CD8-positive, alpha-beta memory T cell (primary cell): ENCODE measurements around the gene SPACA4. TPM values are rescaled to one million over a fixed set of nuclear protein-coding genes. Genes with fewer than 3 reads are reported as not detected.

ENCODE experiments used
- CTCF ChIA-PET: fragments of 350-600 bp; sonication (Branson Sonifier 250); formaldehyde crosslinking; loops from one replicate; lab custom pipeline; 2021; ENCODE audit warnings: antibody characterized with exemption; lab: Charles Lee
- POLR2A ChIA-PET: fragments of 350-600 bp; sonication (Branson Sonifier 250); formaldehyde crosslinking; loops from one replicate; lab custom pipeline; 2021; ENCODE audit warnings: antibody characterized with exemption; lab: Charles Lee
- DNase-seq, 5 donors: peaks; one replicate each; pipeline versions ENCODE4 v3.0.0 to v3.0.0-alpha.2; 2020 to 2022; ENCODE audit warnings: mixed read lengths in 1 of 5
- H3K27ac ChIP-seq: one replicate; pipeline ENCODE4 v1.7.0; 2013; ENCODE audit warnings: low read depth, mild to moderate bottlenecking, low read length, moderate library complexity
- H3K27me3 ChIP-seq: 2 replicates; pipeline ENCODE4 v1.7.0; 2013; ENCODE audit warnings: low read length, mild to moderate bottlenecking; ENCODE audit not compliant: insufficient read depth, poor library complexity, severe bottlenecking
- H3K36me3 ChIP-seq: 2 replicates; pipeline ENCODE4 v1.7.0; 2013; ENCODE audit warnings: mild to moderate bottlenecking, low read length, moderate library complexity; ENCODE audit not compliant: insufficient read depth
- H3K4me1 ChIP-seq: 2 replicates; pipeline ENCODE4 v1.7.0; 2013; ENCODE audit warnings: mild to moderate bottlenecking, low read length, moderate library complexity; ENCODE audit not compliant: insufficient read depth
- H3K4me3 ChIP-seq: 2 replicates; pipeline ENCODE4 v1.7.0; 2013; ENCODE audit warnings: mild to moderate bottlenecking, low read length
- H3K9me3 ChIP-seq: 2 replicates; pipeline ENCODE4 v1.7.0; 2013; ENCODE audit warnings: mild to moderate bottlenecking, low read length
- H3K27ac Mint-ChIP-seq, 8 donors: one replicate each; pipeline ENCODE4 v1.8.0; 2020 to 2021; ENCODE audit warnings: mixed read lengths in 8 of 8, mild to moderate bottlenecking in 6 of 8, inconsistent platforms in 3 of 8, moderate library complexity in 3 of 8
- H3K27me3 Mint-ChIP-seq, 2 donors: one replicate each; pipeline ENCODE4 v1.8.0; 2020 to 2021; ENCODE audit warnings: mixed read lengths in 2 of 2, mild to moderate bottlenecking in 1 of 2, moderate library complexity in 1 of 2
- H3K36me3 Mint-ChIP-seq, 3 donors: one replicate each; pipeline ENCODE4 v1.8.0; 2020 to 2021; ENCODE audit warnings: mixed read lengths in 3 of 3, inconsistent platforms in 1 of 3, mild to moderate bottlenecking in 1 of 3
- H3K4me1 Mint-ChIP-seq, 3 donors: one replicate each; pipeline ENCODE4 v1.8.0; 2020 to 2021; ENCODE audit warnings: mixed read lengths in 3 of 3, inconsistent platforms in 1 of 3, mild to moderate bottlenecking in 1 of 3
- H3K4me3 Mint-ChIP-seq, 7 donors: one replicate each; pipeline ENCODE4 v1.8.0; 2020 to 2021; ENCODE audit warnings: mixed read lengths in 7 of 7, mild to moderate bottlenecking in 6 of 7, moderate library complexity in 4 of 7, inconsistent platforms in 2 of 7
- H3K9me3 Mint-ChIP-seq, 5 donors: one replicate each; pipeline ENCODE4 v1.8.0; 2020 to 2022; ENCODE audit warnings: mixed read lengths in 5 of 5, mild to moderate bottlenecking in 3 of 5, moderate library complexity in 2 of 5, inconsistent platforms in 1 of 5
- polyA plus RNA-seq: library from polyadenylated mRNA; unstranded; fragments of 300-500 nt; fragmentation: Illumina TruSeq; gene quantifications from one replicate; pipeline ENCODE4 v1.2.3, GENCODE V29; 2021
- total RNA-seq, 2 experiments: library from RNA; stranded (reverse); gene quantifications; one replicate each; pipeline ENCODE4 v1.2.3, GENCODE V29; 2021

SPACA4 gene
- total and polyA plus RNA-seq, 3 experiments from 2014 or later = not detected

GRCh38 chr19:48642862-48643261, 36.3 kb downstream of the SPACA4 start:
- H3K27me3 ChIP-seq = no peaks in the 10 kb centered on the region
- H3K27ac Mint-ChIP-seq = peak overlapping the region in 1 of 8 donors; percentile 26
- no peaks in the 10 kb centered on the region for H3K9me3 ChIP-seq
- H3K36me3 ChIP-seq = no peaks in the 10 kb centered on the region
- no peak overlapping the region for H3K4me3 ChIP-seq
- H3K9me3 Mint-ChIP-seq = no peaks in the 10 kb centered on the region
- H3K27me3 Mint-ChIP-seq = peaks cover 0 to 2% of the 10 kb centered on the region in 2 donors
- no peak overlapping the region for H3K27ac ChIP-seq
- ChIA-PET POLR2A (no interaction called here), CTCF (interaction anchor here (2.0 kb wide), 1 partner anchor 10 kb away, joined by 4 read pairs; no protein-coding TSS in a partner anchor)
- peaks cover 0 to 2% (median 0%) of the 10 kb centered on the region in 3 donors for H3K36me3 Mint-ChIP-seq
- no peak for DNase-seq
- H3K4me1 ChIP-seq = peaks cover 48% of the 10 kb centered on the region
- H3K4me1 Mint-ChIP-seq = peaks cover 43 to 63% (median 44%) of the 10 kb centered on the region in 3 donors
- H3K4me3 Mint-ChIP-seq = peak overlapping the region in 1 of 7 donors; percentile 19

- peaks cover 39% of the 10 kb centered on the region for H3K4me1 ChIP-seq
- CTCF ChIA-PET = interaction anchor here (0.6 to 3.1 kb wide), 8 partner anchors 10 to 151 kb away, joined by 3 to 34 read pairs (median 8); partner anchors contain the start of genes RPL18 and SPHK2
- Mint-ChIP-seq H3K4me1 (peaks cover 37 to 58% (median 40%) of the 10 kb centered on the region in 3 donors), H3K27ac (peak overlapping the region in 4 of 8 donors; percentile 48 to 97 (median 79)), H3K4me3 (peak overlapping the region in 4 of 7 donors; percentile 23 to 92 (median 41)), H3K27me3 (no peaks in the 10 kb centered on the region), H3K9me3 (no peaks in the 10 kb centered on the region), H3K36me3 (no peaks in the 10 kb centered on the region)
- no peaks in the 10 kb centered on the region for H3K9me3 ChIP-seq
- no peaks in the 10 kb centered on the region for H3K27me3 ChIP-seq
- H3K4me3 ChIP-seq = no peak overlapping the region
- H3K36me3 ChIP-seq = no peaks in the 10 kb centered on the region
- POLR2A ChIA-PET = interaction anchor here (1.4 to 2.4 kb wide), 2 partner anchors 10 to 16 kb away, joined by 3 to 13 read pairs; no protein-coding TSS in a partner anchor
- H3K27ac ChIP-seq = no peak overlapping the region
- no peak for DNase-seq
Measured at GRCh38 chr19:48644355-48644754, 37.8 kb downstream of the SPACA4 start.

GRCh38 chr19:48644839-48645619, 38.5 kb downstream of the SPACA4 start:
- Mint-ChIP-seq H3K27ac (peak overlapping the region; percentile 60 to 97 (median 91)), H3K27me3 (no peaks in the 10 kb centered on the region), H3K4me3 (peak overlapping the region; percentile 85 to 95 (median 87)), H3K36me3 (no peaks in the 10 kb centered on the region), H3K4me1 (peaks cover 37 to 56% (median 40%) of the 10 kb centered on the region in 3 donors), H3K9me3 (no peaks in the 10 kb centered on the region)
- ChIA-PET POLR2A (interaction anchor here (0.6 to 2.4 kb wide), 12 partner anchors 8 to 317 kb away, joined by 3 to 15 read pairs (median 4); partner anchors contain the start of gene DBP), CTCF (interaction anchor here (0.7 to 3.1 kb wide), 20 partner anchors 8 to 349 kb away, joined by 3 to 34 read pairs (median 5); partner anchors contain the start of genes DBP, HSD17B14, RASIP1 and RPL18)
- H3K27me3 ChIP-seq = no peaks in the 10 kb centered on the region
- H3K4me3 ChIP-seq = peak overlapping the region; percentile 90
- H3K36me3 ChIP-seq = no peaks in the 10 kb centered on the region
- no peaks in the 10 kb centered on the region for H3K9me3 ChIP-seq
- H3K27ac ChIP-seq = peak overlapping the region; percentile 52
- DNase-seq = peak; percentile 56 to 83 (median 69)
- H3K4me1 ChIP-seq = peaks cover 40% of the 10 kb centered on the region

- H3K9me3 Mint-ChIP-seq = no peaks in the 10 kb centered on the region
- CTCF ChIA-PET = interaction anchor here (0.7 to 3.1 kb wide), 21 partner anchors 8 to 348 kb away, joined by 3 to 34 read pairs (median 5); partner anchors contain the start of genes DBP, HSD17B14, RASIP1 and RPL18
- peaks cover 40% of the 10 kb centered on the region for H3K4me1 ChIP-seq
Measured at GRCh38 chr19:48645620-48646000, 39.1 kb downstream of the SPACA4 start.

GRCh38 chr19:48646001-48646721, 39.6 kb downstream of the SPACA4 start, which contains the start of gene CA11:
Gene CA11 (minus strand): TSS chr19:48646187. CDS start chr19:48645632, 555 bp downstream.
- no peaks in the 10 kb centered on the region for H3K36me3 Mint-ChIP-seq
- DNase-seq = peak; percentile 87 to 94 (median 90)
- Histone ChIP-seq H3K27me3 (no peaks in the 10 kb centered on the region), H3K9me3 (no peaks in the 10 kb centered on the region), H3K4me3 (peak within 1 kb of the TSS; percentile 90), H3K4me1 (peaks cover 40% of the 10 kb centered on the region), H3K36me3 (no peaks in the 10 kb centered on the region), H3K27ac (peak within 1 kb of the TSS; percentile 52)
- H3K4me1 Mint-ChIP-seq = peaks cover 36 to 57% (median 42%) of the 10 kb centered on the region in 3 donors
- no peaks in the 10 kb centered on the region for H3K27me3 Mint-ChIP-seq
- H3K9me3 Mint-ChIP-seq = no peaks in the 10 kb centered on the region
- peak within 1 kb of the TSS; percentile 85 to 95 (median 87) for H3K4me3 Mint-ChIP-seq
- POLR2A ChIA-PET = interaction anchor here (0.6 to 2.4 kb wide), 9 partner anchors 9 to 316 kb away, joined by 3 to 15 read pairs (median 6); partner anchors contain the start of genes DBP, RPL18 and SPHK2
- CTCF ChIA-PET = interaction anchor here (0.7 to 3.1 kb wide), 19 partner anchors 9 to 347 kb away, joined by 3 to 34 read pairs (median 5); partner anchors contain the start of genes DBP, HSD17B14, RASIP1 and RPL18
- peak within 1 kb of the TSS; percentile 85 to 97 (median 93) for H3K27ac Mint-ChIP-seq

More at GRCh38 chr19:48645620-48646000, 39.1 kb downstream of the SPACA4 start:
- peak overlapping the region; percentile 85 to 95 (median 87) for H3K4me3 Mint-ChIP-seq
- Histone ChIP-seq H3K4me3 (peak overlapping the region; percentile 90), H3K9me3 (no peaks in the 10 kb centered on the region), H3K27ac (peak overlapping the region; percentile 52), H3K36me3 (no peaks in the 10 kb centered on the region), H3K27me3 (no peaks in the 10 kb centered on the region)
- no peaks in the 10 kb centered on the region for H3K36me3 Mint-ChIP-seq
- DNase-seq = peak in 1 of 5 donors; percentile 27
- no peaks in the 10 kb centered on the region for H3K27me3 Mint-ChIP-seq
- peaks cover 36 to 55% (median 39%) of the 10 kb centered on the region in 3 donors for H3K4me1 Mint-ChIP-seq
- POLR2A ChIA-PET = interaction anchor here (0.6 to 2.4 kb wide), 12 partner anchors 8 to 316 kb away, joined by 3 to 15 read pairs (median 4); partner anchors contain the start of genes DBP, RPL18 and SPHK2
- peak overlapping the region; percentile 83 to 97 (median 93) for H3K27ac Mint-ChIP-seq

- CTCF ChIA-PET = interaction anchor here (1.0 to 3.1 kb wide), 9 partner anchors 10 to 324 kb away, joined by 3 to 34 read pairs (median 6); partner anchors contain the start of genes DBP and RASIP1
- H3K4me3 ChIP-seq = no peak overlapping the region
- Mint-ChIP-seq H3K4me1 (peaks cover 34 to 54% (median 43%) of the 10 kb centered on the region in 3 donors), H3K27ac (peak overlapping the region; percentile 44 to 92 (median 84)), H3K9me3 (no peaks in the 10 kb centered on the region), H3K27me3 (no peaks in the 10 kb centered on the region), H3K4me3 (peak overlapping the region; percentile 33 to 95 (median 71)), H3K36me3 (no peaks in the 10 kb centered on the region)
- H3K27me3 ChIP-seq = no peaks in the 10 kb centered on the region
- DNase-seq = no peak
- peak overlapping the region; percentile 52 for H3K27ac ChIP-seq
- no peaks in the 10 kb centered on the region for H3K36me3 ChIP-seq
- H3K4me1 ChIP-seq = peaks cover 40% of the 10 kb centered on the region
- no peaks in the 10 kb centered on the region for H3K9me3 ChIP-seq
- POLR2A ChIA-PET = interaction anchor here (1.1 to 2.4 kb wide), 5 partner anchors 9 to 67 kb away, joined by 4 to 15 read pairs (median 7); partner anchors contain the start of genes DBP, RPL18 and SPHK2
Measured at GRCh38 chr19:48646722-48647216, 40.2 kb downstream of the SPACA4 start.

- Histone ChIP-seq H3K4me1 (peaks cover 40% of the 10 kb centered on the region), H3K4me3 (no peak overlapping the region), H3K27me3 (no peaks in the 10 kb centered on the region), H3K36me3 (no peaks in the 10 kb centered on the region), H3K9me3 (no peaks in the 10 kb centered on the region), H3K27ac (no peak overlapping the region)
- CTCF ChIA-PET = interaction anchor here (0.7 to 1.7 kb wide), 2 partner anchors 158 to 194 kb away, joined by 3 to 4 read pairs; no protein-coding TSS in a partner anchor
- Mint-ChIP-seq H3K36me3 (no peaks in the 10 kb centered on the region), H3K4me1 (peaks cover 30 to 48% (median 43%) of the 10 kb centered on the region in 3 donors), H3K4me3 (peak overlapping the region in 6 of 7 donors; percentile 5 to 56 (median 18)), H3K27ac (peak overlapping the region; percentile 44 to 95 (median 88)), H3K9me3 (no peaks in the 10 kb centered on the region), H3K27me3 (no peaks in the 10 kb centered on the region)
- POLR2A ChIA-PET = no interaction called here
- DNase-seq = no peak
Measured at GRCh38 chr19:48648134-48648533, 41.6 kb downstream of the SPACA4 start.
